ENCODE results near the gene DPM2.

Gene DPM2

DNA sequence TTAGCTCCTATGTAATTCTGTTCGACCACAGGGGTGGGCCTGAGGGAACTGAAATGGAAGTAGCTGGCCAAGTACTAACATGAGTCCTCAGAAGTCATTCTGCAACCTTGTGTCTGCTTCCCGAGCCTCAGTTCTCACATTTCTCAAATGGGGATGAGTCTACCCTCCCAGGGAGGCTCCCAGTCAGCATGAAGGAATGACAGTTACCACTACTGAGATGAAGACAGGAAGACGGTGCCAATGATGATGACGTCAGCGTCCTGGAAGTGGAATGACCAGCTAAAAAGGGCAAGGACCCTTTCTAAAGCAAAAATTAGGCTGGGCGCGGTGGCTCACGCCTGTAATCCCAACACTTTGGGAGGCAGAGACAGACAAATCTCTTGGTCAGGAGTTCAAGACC lies 13.9 kb downstream of the DPM2 start:
- POLR2A ChIA-PET (ENCODE audit: low non-redundant PET) = no interaction called here

DNA sequence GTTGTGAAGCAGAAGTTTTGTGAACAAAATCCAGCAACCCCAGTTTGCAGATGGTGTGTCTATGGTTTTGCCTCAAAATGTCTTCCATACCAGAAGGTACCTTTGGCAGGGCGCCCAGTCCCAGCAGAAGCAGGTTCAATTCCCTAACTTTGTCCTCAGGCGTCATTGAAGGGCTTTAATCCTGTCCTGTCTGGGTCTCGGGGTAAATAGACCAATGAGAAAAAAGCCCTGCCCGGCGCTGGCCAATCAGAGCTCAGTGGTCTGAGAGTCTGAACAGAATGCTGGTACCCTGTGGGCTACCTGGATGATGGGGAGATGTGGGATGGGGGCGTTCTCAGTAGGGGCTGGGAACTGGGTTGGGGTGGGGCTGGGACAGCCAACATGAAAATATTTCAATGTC lies 14.6 kb downstream of the DPM2 start:
- no peak for DNase-seq (ENCODE audit: low spot score)
- ChIA-PET POLR2A (ENCODE audit: low non-redundant PET) (no interaction called here), CTCF (interaction anchor here (0.6 to 3.1 kb wide), 4 partner anchors 9 to 188 kb away, joined by 3 to 15 read pairs (median 4); partner anchors contain the start of gene TOR2A)
- TF ChIP-seq, protein P1, sequence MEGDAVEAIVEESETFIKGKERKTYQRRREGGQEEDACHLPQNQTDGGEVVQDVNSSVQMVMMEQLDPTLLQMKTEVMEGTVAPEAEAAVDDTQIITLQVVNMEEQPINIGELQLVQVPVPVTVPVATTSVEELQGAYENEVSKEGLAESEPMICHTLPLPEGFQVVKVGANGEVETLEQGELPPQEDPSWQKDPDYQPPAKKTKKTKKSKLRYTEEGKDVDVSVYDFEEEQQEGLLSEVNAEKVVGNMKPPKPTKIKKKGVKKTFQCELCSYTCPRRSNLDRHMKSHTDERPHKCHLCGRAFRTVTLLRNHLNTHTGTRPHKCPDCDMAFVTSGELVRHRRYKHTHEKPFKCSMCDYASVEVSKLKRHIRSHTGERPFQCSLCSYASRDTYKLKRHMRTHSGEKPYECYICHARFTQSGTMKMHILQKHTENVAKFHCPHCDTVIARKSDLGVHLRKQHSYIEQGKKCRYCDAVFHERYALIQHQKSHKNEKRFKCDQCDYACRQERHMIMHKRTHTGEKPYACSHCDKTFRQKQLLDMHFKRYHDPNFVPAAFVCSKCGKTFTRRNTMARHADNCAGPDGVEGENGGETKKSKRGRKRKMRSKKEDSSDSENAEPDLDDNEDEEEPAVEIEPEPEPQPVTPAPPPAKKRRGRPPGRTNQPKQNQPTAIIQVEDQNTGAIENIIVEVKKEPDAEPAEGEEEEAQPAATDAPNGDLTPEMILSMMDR (conservative IDR thresholded peaks at IDR 0.05; ENCODE audit: low read depth) = no peak
- H3K27ac ChIP-seq = peak overlapping the region; percentile 71

More for the DNA sequence above, 13.9 kb downstream of the DPM2 start:
- CTCF ChIA-PET = interaction anchor here (0.5 to 3.1 kb wide), 5 partner anchors 8 to 345 kb away, joined by 3 to 15 read pairs (median 3); partner anchors contain the start of gene TOR2A
- TF ChIP-seq, protein P1 (conservative IDR thresholded peaks at IDR 0.05; ENCODE audit: low read depth) = no peak
- peak overlapping the region; percentile 71 for H3K27ac ChIP-seq
- peak; percentile 89 for DNase-seq (ENCODE audit: low spot score)

DNA sequence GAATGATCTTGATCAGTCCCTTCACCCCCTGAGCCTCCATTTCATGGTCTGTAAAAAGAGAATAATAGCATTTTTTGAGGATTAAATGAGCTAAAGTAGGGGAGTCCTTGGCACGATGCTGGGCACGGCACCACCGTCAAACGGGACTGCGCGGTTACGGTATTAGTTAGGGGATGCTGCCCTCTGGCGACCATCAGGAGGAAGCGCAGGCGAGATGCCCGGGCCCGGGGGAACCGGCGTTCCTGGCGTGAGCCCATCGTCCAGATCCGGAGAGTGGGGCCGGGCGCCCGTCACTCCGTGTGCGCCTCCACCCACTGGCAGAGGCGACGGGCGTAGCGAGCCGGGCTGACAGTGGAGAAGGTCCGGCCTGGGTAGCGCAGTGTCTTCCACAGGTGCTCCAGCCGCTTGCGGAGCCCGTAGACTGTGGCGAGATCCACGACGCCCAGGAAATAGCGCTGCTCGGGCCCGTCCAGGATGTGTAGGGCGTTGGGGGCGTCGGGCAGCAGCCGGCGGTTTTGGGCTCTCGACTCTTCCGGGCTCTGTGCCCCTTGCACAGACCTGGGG lies 16.0 kb downstream of the DPM2 start:
- H3K27ac ChIP-seq = peak overlapping the region; percentile 97
- peak; percentile 92 for DNase-seq (ENCODE audit: low spot score)
- TF ChIP-seq, protein P1 (conservative IDR thresholded peaks at IDR 0.05; ENCODE audit: low read depth) = peak; percentile 99
- POLR2A ChIA-PET (ENCODE audit: low non-redundant PET) = interaction anchor here (0.6 kb wide), 1 partner anchor 45 kb away, joined by 3 read pairs; no protein-coding TSS in a partner anchor
- CTCF ChIA-PET = interaction anchor here (0.5 to 3.1 kb wide), 24 partner anchors 9 to 331 kb away, joined by 3 to 15 read pairs (median 3); partner anchors contain the start of genes CDK9, PIP5KL1 and TOR2A

DNA sequence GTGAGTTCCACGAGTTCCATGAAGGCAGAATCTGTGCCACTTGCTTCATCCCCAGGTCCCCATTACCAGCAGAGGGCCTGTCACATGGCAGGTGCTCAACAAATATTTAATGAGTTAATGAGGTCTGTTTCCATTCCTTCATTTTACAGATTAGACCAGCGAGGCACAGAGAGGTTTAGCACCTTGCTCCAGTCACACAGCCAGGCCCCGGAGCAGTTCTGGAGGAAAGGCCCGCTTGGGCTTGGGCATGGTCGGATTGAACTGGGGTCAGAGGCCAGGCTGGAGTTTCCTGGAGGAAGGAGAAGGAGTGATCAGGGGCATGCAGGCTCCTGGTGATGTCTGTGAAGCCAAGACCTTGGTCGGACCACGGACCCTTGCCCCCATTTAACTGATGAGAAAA lies 16.9 kb downstream of the DPM2 start:
- H3K27ac ChIP-seq = peak overlapping the region; percentile 97
- ChIA-PET CTCF (interaction anchor here (0.5 to 3.1 kb wide), 21 partner anchors 10 to 955 kb away, joined by 3 to 15 read pairs (median 3); partner anchors contain the start of genes PIP5KL1 and TOR2A), POLR2A (ENCODE audit: low non-redundant PET) (no interaction called here)

DNA sequence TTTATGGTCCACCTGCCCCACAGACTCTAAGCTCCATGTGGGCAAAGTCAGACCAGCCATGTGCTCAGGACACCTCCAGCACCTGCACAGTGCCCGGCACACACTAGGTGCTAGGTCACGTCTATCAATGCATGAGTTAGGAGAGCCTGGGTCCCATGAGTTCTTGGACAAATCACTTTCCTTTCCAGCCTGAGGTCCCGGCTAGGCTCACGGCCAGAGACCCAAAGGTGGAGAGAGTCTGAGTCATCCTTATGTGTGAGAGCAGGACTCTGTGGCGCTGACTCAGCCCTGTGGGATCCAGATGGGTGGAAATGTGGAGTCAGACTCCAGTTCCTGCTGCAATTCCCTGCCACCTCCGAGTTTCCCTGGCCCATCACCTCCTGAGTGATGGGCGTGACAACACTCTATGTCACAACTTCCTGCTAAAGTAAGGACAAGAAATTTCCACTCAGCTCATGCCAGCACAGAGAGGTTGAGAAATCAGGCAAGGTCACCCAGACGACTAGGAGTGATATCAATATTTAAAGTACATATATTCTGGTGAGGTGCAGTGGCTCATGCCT lies 18.3 kb downstream of the DPM2 start:
- CTCF ChIA-PET = interaction anchor here (0.6 to 1.3 kb wide), 3 partner anchors 21 to 199 kb away, joined by 3 to 4 read pairs (median 3); no protein-coding TSS in a partner anchor
- peak; percentile 98 for DNase-seq (ENCODE audit: low spot score)
- TF ChIP-seq, protein P1 (conservative IDR thresholded peaks at IDR 0.05; ENCODE audit: low read depth) = no peak
- peak overlapping the region; percentile 97 for H3K27ac ChIP-seq
- POLR2A ChIA-PET (ENCODE audit: low non-redundant PET) = interaction anchor here (0.5 kb wide), 1 partner anchor 82 kb away, joined by 3 read pairs; no protein-coding TSS in a partner anchor

More for the DNA sequence above, 16.9 kb downstream of the DPM2 start:
- TF ChIP-seq, protein P1 (conservative IDR thresholded peaks at IDR 0.05; ENCODE audit: low read depth) = no peak
- DNase-seq (ENCODE audit: low spot score) = no peak

DNA sequence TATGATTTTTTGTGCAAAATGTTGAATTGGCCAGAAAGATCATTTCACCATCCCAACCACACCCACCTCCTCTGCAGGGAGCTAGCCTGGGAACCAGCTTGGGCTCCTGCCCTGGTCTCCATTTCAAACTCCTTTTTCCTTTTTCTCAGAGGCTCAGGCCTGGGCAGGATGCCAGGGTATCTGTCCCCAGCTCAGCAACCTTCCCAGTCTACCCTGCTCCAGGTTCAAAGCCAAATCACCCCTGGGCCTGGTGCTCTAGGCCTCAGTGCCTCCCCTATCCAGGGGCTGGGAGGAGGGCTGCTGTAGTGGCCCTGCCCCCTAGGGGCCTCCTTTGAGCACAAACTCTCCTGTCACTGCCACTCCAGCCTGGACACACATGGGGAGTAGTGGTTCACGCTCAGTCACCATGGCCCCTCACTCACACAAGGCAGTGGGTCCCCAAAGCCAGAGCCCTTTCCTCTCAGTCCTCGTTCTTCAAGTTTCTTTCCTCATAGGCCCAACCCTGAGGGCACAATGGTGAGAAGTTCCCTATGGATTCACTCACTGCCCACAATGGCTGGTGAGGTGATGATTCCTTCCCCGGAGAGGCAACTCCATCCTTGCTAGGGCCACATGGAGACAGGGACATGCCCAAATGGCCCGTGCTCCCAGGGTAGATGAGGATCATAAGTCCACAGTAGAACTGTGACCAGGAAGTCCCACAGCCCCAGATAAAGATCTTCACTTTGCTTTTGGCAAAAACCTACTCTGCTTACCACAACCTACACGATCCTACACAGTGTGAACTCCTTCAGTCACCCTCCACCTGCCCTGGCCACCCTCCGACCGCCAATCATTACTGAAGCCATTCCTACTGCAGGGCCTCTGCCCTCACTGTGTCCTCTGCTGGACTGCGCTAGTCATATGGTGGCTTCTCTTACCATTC lies 19.2 kb downstream of the DPM2 start:
- CTCF ChIA-PET = interaction anchor here (1.3 kb wide), 1 partner anchor 199 kb away, joined by 4 read pairs; no protein-coding TSS in a partner anchor
- TF ChIP-seq, protein P1 (conservative IDR thresholded peaks at IDR 0.05; ENCODE audit: low read depth) = no peak
- peak overlapping the region; percentile 97 for H3K27ac ChIP-seq
- POLR2A ChIA-PET (ENCODE audit: low non-redundant PET) = interaction anchor here (0.6 kb wide), 1 partner anchor 117 kb away, joined by 3 read pairs; no protein-coding TSS in a partner anchor
- DNase-seq (ENCODE audit: low spot score) = no peak
